Measurements from ENCODE around the gene SLC29A3.
"Not testable (repeated sequence)": the region's sequence is repeated elsewhere in the genome, so short reads cannot be mapped to it uniquely, and the experiment has no call there.

The SLC29A3 gene

DNA sequence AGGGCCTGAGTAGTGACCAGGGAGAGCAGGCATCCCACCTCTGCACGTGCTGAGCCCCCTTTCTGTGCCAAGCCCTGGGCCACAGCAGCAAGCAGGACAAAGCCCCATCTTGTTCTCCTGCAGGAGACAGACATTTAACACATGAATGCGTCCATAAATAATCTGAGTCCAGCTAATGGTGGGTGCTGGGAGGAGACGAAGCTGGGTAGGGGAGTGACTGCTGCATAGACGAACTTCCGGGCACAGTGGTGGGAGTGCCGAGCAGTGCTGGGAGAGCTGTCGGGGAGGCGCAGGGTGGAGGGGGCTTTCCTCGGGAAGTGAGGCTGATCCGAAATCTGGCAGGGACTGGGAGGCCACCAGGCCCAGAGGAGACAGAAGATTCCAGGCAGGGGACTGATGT is 35.2 kb upstream of the SLC29A3 start:
- DNase-seq (ENCODE audit: low read depth): no peak

DNA sequence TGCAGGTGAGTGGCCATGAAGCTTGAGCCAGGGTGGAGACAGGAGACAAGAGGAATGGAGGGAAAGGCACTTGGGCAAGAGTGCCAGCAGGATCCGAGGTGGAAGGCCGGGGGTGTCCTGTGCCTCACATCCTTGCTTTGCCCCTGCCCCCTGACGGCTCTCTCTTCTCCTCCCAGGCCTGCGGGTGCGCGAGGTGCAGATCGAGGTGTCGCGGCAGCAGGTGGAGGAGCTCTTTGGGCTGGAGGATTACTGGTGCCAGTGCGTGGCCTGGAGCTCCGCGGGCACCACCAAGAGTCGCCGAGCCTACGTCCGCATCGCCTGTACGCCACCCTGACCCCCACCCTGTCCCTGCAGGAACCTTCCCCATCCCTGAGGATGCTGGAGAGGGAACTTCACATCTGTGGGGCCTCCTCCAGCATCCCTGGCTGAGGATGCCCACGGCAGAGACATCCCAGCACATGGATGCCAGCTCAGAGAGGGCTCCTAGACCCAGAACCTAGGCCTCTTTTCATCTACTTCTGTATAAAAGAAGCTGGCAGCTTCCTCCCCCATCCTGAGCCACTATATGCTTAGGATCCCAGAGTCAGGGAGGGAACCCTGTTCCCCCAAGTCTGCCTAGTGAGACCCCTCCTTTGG is 34.4 kb upstream of the SLC29A3 start:
- DNase-seq (ENCODE audit: low read depth): no peak

DNA sequence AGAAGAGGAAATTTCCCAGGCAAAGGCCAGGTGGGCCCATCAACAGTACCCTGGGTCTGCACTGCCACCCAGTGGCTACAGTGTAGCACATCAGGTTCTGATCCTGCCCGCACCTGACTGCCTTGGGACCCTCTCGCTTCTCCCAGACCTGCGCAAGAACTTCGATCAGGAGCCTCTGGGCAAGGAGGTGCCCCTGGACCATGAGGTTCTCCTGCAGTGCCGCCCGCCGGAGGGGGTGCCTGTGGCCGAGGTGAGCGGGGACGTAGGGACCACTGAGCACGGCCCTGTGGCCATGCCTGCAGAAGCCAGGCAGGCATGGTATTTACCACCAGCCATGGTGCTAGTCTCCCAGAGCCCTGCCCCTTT is 33.9 kb upstream of the SLC29A3 start:
- DNase-seq (ENCODE audit: low read depth): no peak

DNA sequence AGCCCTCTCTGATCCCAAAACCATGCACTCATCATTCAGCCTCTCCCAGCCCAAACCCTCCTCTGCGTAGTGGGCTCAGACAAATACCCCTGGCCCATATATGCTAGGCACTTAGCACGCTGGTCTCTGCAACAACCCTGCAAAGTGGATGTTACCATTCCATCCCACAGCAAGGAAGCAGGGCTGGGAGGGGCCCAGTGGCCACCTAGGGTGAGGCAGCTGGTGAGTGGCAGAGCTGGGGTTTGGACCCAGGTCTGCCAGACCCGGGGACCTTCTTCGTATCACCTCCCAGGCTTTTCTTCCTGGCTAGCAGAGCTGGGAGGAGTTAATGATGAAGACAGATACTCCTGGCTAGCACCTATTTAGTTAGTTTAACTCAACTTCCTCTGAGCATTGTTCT is 33.1 kb upstream of the SLC29A3 start:
- no peak for DNase-seq (ENCODE audit: low read depth)

DNA sequence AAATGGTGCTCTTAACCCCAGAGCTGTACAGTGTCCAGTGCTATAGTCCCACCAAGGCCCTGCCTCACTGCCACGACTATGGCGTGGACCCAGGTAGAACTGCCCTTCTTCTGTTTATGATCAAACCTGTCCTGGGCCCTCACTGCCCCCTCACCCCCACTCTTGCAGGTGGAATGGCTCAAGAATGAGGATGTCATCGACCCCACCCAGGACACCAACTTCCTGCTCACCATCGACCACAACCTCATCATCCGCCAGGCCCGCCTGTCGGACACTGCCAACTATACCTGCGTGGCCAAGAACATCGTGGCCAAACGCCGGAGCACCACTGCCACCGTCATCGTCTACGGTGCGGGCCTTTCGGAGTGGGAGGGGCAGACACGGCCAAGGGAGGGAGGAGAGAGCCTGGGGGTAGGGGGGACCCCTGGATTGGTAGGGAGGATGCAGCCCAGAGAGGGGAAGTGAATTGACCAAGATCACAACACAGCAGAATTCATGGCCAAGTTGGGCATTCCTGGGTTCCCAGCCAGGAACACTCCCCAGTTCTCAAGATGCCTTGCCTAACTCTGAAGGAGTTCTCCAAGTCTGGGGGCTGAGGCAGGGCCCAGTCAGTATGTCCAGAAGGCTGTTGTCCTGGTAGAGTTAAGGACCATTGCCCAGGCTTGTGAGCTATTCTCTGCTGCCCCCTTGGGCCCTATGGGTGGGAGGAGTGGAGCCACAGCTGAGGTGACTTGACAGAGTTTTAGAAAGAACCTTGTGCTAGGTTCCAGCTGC is 32.4 kb upstream of the SLC29A3 start:
- no peak for DNase-seq (ENCODE audit: low read depth)

DNA sequence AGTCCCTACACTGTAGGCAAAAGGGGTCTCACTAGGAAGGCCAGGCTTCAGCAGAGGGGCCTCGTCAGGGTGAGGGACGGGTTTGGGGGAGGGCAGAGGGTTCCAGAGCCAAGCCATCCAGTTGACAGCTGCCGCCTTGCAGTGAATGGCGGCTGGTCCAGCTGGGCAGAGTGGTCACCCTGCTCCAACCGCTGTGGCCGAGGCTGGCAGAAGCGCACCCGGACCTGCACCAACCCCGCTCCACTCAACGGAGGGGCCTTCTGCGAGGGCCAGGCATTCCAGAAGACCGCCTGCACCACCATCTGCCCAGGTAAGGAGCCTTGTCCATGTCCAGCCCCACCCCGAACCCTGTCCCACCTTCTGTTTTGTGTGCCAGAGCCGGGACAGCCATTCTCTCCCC is 31.6 kb upstream of the SLC29A3 start:
- DNase-seq (ENCODE audit: low read depth): no peak

DNA sequence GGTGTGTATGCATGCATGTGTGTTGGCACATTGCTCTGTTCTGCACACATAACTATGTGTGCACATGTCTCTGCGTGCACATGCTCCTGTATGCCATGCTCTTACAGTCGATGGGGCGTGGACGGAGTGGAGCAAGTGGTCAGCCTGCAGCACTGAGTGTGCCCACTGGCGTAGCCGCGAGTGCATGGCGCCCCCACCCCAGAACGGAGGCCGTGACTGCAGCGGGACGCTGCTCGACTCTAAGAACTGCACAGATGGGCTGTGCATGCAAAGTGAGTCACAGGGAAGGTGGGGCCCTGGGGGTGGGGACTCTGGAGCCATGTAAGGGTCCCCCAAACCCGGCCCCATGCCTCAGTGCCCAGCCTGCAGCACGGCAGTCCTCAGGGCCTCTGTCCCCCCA is 30.6 kb upstream of the SLC29A3 start:
- DNase-seq (ENCODE audit: low read depth): no peak

DNA sequence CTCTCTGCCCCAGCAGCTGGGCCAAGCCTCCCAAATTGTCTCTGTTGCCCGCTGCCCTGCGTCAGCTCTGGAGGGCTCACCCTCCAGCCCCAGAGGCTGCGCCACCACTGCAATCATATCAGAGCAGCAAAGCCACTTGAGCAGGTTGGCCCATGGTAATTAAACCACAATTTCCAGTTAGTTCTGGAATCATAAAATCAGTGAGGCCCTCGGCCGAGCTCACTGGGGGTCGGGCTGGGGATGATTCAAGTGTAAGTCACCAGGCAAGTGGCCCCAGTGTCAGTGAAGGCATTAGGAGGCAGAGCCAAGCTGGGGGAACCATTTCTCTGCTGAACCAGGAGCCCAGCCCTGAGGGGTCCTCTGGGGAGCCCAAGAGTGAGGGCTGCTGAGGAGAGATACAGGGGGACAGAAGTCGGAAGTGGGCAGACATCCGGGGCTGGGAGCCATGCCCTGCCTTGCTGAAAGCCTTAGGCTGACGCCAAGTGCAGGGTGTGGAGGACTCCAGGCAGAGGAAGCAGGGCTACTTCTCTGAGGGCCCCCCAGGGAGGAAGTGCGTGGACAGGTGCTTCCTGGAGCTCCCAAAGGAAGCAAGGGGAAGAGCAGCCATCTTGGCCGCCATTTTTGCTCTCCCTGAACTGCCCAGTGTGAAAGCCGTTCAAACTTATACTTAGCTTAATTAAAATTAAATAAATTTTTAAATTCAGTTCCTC is 29.5 kb upstream of the SLC29A3 start:
- DNase-seq (ENCODE audit: low read depth): no peak

DNA sequence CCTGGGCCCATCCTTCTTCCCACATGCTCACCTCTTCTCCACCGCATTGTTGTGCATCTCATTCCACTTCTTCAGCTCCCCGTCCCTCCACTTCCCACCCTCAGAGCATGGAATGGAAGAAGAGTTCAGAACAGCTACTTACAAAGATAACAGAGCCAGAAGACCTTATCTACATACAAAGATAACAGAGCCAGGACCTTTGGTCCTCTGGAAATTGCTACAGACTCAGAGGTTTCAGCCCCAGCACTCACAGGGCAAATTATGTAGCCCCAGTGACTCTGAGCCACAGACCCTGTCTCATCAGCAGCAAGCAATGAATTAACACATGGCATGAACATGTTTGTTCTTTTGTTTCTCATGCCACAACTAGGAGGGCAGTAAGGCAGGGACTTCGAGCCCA is 28.7 kb upstream of the SLC29A3 start:
- DNase-seq (ENCODE audit: low read depth): no peak

DNA sequence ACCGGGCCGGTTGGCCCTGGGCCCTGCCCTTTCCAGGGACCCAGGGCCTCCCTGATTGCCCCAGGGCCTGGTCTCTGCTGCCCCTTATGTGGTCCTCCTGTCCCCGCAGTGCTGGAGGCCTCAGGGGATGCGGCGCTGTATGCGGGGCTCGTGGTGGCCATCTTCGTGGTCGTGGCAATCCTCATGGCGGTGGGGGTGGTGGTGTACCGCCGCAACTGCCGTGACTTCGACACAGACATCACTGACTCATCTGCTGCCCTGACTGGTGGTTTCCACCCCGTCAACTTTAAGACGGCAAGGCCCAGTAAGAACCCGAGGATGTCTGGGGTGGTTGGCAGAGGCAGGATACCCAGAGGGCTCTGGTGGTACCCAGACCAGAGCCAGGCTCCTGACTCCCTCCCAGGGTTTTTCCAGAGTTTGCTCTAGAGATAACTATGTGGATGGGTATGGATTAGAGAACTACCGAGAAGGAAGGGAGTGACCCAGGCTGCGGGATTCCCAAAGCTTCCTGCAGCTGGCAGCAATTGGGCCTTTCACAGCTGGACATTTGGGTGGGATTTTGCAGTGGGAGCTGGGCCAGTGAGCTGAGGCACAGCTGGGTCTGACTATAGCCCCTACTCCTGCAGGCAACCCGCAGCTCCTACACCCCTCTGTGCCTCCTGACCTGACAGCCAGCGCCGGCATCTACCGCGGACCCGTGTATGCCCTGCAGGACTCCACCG is 28.1 kb upstream of the SLC29A3 start:
- DNase-seq (ENCODE audit: low read depth): no peak

DNA sequence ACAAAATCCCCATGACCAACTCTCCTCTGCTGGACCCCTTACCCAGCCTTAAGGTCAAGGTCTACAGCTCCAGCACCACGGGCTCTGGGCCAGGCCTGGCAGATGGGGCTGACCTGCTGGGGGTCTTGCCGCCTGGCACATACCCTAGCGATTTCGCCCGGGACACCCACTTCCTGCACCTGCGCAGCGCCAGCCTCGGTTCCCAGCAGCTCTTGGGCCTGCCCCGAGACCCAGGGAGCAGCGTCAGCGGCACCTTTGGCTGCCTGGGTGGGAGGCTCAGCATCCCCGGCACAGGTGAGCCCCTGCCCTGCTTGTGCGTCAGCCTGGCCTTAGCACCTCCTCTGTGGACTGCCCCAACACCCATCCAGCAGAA is 27.5 kb upstream of the SLC29A3 start:
- no peak for DNase-seq (ENCODE audit: low read depth)

DNA sequence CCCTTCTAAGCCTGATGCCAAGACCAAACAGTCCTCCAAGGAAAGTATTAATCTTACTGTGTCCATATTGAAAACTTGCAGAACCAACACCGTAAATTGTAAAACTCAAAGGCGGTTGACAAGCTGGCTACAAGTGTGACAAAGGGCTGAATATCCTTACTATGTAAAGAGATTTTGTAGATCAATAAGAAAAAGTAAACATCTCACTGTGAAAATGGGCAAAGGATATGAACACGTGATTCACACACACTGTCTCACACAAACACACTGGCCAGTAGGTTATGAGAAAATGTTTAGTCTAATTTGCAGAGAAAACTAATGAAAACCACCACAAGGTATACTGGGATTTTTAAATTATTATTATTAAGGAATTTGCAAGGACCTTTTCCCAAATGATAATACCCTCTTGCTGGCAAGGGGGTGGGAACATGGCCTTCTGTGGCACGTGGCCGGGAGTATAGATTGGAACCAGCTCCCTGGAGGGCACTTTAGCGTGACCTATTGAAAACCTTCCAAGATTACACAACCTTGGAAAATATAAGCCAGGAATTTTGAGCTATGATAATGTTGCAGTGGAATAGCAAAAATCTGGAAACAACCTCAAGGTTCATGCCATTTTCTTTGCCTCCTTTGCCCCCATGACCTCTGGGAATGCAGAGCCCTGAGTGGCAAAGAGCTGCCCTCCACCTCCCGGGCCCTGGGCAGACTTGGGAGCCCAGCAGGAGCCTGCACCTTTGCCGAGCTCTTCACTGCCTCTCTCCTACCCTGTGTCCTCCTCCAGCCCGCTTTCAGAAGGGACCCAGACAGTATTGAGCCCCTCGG is 26.2 kb upstream of the SLC29A3 start:
- DNase-seq (ENCODE audit: low read depth): no peak

DNA sequence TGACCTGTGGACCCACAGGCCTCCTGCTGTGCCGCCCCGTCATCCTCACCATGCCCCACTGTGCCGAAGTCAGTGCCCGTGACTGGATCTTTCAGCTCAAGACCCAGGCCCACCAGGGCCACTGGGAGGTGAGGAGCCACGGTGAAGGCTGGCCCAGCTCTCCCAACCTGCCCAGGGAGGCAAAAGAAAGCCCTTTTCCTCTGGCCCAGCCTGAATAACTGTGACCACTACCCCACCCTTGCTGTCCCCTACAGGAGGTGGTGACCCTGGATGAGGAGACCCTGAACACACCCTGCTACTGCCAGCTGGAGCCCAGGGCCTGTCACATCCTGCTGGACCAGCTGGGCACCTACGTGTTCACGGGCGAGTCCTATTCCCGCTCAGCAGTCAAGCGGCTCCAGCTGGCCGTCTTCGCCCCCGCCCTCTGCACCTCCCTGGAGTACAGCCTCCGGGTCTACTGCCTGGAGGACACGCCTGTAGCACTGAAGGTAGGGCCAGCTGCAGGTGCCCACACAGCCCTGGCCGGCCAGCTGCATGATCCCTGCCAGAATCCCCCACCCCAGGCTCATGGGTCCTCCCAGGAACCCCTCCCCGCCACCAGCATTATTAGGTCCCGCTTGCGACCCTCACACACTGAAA is 25.5 kb upstream of the SLC29A3 start:
- no peak for DNase-seq (ENCODE audit: low read depth)

DNA sequence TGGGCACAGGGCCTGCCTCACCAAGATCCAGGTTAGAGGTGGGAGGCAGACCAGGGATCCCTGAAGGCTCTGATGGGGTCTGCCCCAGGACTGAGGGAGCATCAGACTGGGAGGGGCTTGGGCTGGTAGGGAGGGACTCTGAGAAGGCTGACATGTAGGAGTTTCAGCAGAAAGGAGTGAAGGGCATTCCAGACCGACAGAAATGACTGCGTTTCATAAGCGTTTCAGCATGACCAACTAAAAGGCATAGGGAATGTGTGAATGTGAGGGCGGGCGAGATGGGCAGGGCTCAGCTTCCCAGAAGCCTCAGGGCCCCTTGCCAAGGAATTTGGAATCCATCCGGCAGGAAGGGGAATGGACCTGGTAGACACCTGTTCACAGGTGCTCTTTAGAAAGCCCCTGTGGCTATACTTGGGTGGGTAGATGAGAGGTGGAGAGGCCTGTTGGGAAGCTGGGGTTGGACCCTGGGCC is 24.9 kb upstream of the SLC29A3 start:
- no peak for DNase-seq (ENCODE audit: low read depth)

DNA sequence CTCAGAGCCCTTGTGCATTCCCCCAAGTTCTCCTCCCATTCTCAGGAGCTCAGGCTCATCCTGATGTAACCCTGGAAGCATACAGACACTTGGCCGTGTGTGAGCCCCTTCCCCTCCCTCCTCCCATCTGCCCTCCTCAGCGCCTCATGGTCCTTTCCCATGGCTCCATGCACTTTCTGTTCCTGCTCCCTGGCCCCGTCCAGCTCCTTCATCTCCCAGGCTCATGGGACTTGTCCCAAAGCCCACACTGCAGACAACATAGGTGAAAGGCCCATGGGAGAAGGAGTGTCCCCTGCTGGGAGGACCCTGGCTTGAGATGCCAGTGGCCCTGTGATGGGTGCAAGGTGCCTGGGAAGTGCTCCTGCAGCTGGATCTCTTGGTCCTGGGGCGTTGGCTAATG is 24.2 kb upstream of the SLC29A3 start:
- no peak for DNase-seq (ENCODE audit: low read depth)

DNA sequence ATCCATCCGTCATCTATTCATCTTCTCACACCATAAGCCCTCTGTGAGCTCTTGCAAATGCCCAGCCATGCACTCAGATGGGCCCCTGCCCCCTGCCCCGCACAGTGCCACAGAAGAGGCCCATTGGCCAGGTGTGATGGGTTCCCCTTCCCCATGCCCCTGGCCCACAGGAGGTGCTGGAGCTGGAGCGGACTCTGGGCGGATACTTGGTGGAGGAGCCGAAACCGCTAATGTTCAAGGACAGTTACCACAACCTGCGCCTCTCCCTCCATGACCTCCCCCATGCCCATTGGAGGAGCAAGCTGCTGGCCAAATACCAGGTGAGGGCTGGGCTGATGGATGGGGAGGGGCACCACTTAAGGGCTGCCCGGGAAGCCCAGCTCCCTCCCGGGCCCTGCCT is 23.4 kb upstream of the SLC29A3 start:
- DNase-seq (ENCODE audit: low read depth): no peak

DNA sequence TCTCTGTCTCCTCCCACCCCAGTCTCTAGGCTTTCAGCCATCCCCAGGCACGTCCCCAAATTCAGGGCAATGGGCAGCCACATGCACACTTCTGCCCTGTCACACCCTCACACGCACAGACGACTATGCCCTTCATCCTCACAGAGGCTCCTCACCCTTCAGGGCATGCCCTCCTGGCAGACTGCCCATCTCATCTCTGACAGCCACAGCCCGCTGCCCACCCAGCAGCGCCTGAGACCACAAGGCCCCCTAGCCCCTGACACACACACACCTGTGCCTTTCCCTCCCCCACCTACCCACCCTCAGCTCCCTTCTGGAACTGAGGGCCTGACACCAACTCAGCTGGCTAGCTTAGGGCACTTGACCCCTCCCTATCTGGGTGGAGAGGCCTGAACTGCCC is 23.0 kb upstream of the SLC29A3 start:
- DNase-seq (ENCODE audit: low read depth): no peak

DNA sequence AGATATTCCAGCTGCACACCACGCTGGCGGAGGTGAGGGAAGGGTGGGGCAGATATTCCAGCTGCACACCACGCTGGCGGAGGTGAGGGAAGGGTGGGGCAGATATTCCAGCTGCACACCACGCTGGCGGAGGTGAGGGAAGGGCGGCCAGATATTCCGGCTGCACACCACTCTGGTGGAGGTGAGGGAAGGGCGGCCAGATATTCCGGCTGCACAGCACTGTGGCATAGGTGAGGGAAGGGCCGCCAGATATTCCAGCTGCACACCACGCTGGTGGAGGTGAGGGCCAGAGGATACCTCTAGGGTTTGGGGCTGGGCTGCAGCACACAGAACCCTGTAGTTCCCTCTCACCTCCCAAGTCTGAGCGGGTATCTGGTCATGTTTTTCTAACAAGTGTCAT is 22.2 kb upstream of the SLC29A3 start:
- not testable (repeated sequence) for DNase-seq (ENCODE audit: low read depth)

DNA sequence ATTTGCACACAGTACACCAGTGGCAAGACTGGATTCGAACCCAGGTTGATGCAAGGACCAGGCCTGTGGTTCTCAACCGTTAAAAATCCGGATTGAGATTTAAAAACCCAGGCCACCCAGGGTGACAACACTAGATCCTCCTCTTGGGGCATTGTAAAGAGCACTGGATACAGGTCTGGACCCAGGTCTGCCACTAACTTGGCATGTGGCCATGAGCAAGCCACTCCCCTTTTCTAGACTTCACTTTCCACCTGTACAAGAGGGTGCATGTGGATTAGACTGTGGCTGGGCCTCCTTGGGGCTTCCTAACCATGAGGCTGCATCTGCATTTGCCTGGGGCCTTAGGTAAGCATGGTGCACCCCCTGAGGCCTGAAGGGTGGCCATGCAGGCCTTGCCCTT is 21.7 kb upstream of the SLC29A3 start:
- DNase-seq (ENCODE audit: low read depth): no peak

DNA sequence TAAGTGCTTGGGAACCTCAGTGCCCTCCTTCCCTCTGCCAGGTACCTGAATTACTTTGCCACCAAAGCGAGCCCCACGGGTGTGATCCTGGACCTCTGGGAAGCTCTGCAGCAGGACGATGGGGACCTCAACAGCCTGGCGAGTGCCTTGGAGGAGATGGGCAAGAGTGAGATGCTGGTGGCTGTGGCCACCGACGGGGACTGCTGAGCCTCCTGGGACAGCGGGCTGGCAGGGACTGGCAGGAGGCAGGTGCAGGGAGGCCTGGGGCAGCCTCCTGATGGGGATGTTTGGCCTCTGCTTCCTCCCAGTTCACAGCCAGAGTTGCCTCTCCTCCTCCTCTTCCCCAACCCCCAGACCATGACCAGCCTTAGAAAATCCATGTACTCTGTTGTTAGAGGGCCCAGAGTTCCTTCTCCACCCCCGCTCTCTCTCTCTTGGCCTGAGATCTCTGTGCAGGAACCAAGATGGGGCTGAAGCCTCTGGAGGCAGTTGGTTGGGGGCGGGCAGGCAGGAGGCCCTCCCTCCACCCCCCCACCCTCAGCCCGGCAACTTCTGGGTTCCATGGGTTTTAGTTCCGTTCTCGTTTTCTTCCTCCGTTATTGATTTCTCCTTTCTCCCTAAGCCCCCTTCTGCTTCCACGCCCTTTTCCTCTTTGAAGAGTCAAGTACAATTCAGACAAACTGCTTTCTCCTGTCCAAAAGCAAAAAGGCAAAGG is 19.8 kb upstream of the SLC29A3 start:
- no peak for DNase-seq (ENCODE audit: low read depth)
